ENCODE data around the gene ENOX2. TPM values are rescaled to one million over a fixed set of nuclear protein-coding genes. Genes with fewer than 3 reads are reported as not detected.

The ENOX2 gene
- total RNA-seq, 1 donor from 2014 or later, result 12.9 TPM

- no peak for DNase-seq
Observed at GRCh38 chrX:130696542-130696941, 206.5 kb downstream of the ENOX2 start.

- DNase-seq, result no peak
Observed at GRCh38 chrX:130695931-130696330, 207.1 kb downstream of the ENOX2 start.

- DNase-seq, result no peak
Observed at GRCh38 chrX:130694983-130695382, 208.0 kb downstream of the ENOX2 start.

- peak; percentile 24 for DNase-seq
Observed at GRCh38 chrX:130691576-130691975, 211.4 kb downstream of the ENOX2 start.

- no peak for DNase-seq
Observed at GRCh38 chrX:130688360-130688759, 214.6 kb downstream of the ENOX2 start.

GRCh38 chrX:130682990-130683389 is 220.0 kb downstream of the ENOX2 start:
- no peak for DNase-seq

GRCh38 chrX:130680164-130681035 is 222.6 kb downstream of the ENOX2 start:
- DNase-seq, result peak; percentile 10

- peak; percentile 40 for DNase-seq
Observed at GRCh38 chrX:130676861-130677260, 226.1 kb downstream of the ENOX2 start.

GRCh38 chrX:130672214-130672613 is 230.8 kb downstream of the ENOX2 start:
- DNase-seq, result no peak

- no peak for DNase-seq
Observed at GRCh38 chrX:130669233-130669632, 233.8 kb downstream of the ENOX2 start.

- DNase-seq, result no peak
Observed at GRCh38 chrX:130665263-130665662, 237.7 kb downstream of the ENOX2 start.

GRCh38 chrX:130658310-130658709 is 244.7 kb downstream of the ENOX2 start:
- DNase-seq, result peak; percentile 13

GRCh38 chrX:130654409-130654950 is 248.5 kb downstream of the ENOX2 start:
- no peak for DNase-seq

- no peak for DNase-seq
Observed at GRCh38 chrX:130652824-130653578, 250.0 kb downstream of the ENOX2 start.

- no peak for DNase-seq
Observed at GRCh38 chrX:130649738-130650137, 253.3 kb downstream of the ENOX2 start.

- DNase-seq, result no peak
Observed at GRCh38 chrX:130647468-130647867, 255.5 kb downstream of the ENOX2 start.

GRCh38 chrX:130645955-130646583 is 256.9 kb downstream of the ENOX2 start:
- no peak for DNase-seq

- DNase-seq, result no peak
Observed at GRCh38 chrX:130637591-130637990, 265.4 kb downstream of the ENOX2 start.

GRCh38 chrX:130636277-130636676 is 266.7 kb downstream of the ENOX2 start:
- no peak for DNase-seq

GRCh38 chrX:130631011-130631410 is 272.0 kb downstream of the ENOX2 start:
- DNase-seq, result no peak

GRCh38 chrX:130628516-130628915 is 274.5 kb downstream of the ENOX2 start:
- DNase-seq, result no peak

GRCh38 chrX:130626521-130626920 is 276.5 kb downstream of the ENOX2 start:
- peak; percentile 34 for DNase-seq

- no peak for DNase-seq
Observed at GRCh38 chrX:130625386-130625785, 277.6 kb downstream of the ENOX2 start.

Measured in dermis blood vessel endothelial cell (primary cell).